Peyer's patch (tissue), 4 donors: ENCODE measurements around the gene LMAN2L.

Experiments used
- POLR2A ChIP-seq, 2 donors: fragments of 450-650 bp; IDR thresholded peaks; one replicate each; pipeline ENCODE4 v1.5.1; 2017; ENCODE audit warnings: antibody characterized with exemption in 2 of 2, mild to moderate bottlenecking in 2 of 2, moderate library complexity in 2 of 2
- TF ChIP-seq, protein P1 (sequence below), 6 experiments: fragments of 450-650 bp in 4 of 6; fragments of 200-600 bp in 2 of 6; sonication (generic) in 1 of 6; IDR thresholded peaks; one replicate each; pipeline ENCODE4 v1.5.1; 2017 to 2019; ENCODE audit warnings: antibody characterized with exemption in 6 of 6, mild to moderate bottlenecking in 3 of 6, moderate library complexity in 1 of 6

DNA sequence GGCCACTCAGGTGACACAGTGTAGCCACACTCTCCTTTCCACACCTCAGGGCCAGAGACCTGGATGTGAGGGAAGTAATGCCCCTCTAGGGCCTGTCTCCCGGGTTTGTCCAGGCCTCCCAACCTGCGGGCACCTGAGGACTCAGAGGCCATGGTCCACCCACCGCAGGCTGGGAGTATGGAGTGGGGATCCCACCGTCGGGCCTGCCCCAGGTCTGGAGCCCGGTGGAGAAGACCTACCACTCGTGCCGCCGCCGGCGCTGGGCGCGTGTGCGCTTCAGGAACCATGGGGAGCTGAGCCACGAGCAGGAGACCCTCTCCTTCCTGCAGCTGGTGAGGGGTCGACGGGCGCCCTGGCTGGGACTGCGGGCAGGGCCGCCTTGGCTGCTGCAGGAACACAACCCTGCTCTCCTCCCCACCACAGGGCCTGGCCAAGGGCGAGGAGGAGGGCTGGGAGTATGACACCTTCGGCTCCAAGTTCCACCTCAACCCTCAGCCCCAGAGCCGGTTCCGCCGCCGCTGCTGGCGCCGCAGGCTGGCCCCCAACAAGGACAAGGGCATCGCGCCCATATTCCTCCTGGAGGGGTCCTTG is 48.7 kb downstream of the LMAN2L start:
- TF ChIP-seq, protein P1, sequence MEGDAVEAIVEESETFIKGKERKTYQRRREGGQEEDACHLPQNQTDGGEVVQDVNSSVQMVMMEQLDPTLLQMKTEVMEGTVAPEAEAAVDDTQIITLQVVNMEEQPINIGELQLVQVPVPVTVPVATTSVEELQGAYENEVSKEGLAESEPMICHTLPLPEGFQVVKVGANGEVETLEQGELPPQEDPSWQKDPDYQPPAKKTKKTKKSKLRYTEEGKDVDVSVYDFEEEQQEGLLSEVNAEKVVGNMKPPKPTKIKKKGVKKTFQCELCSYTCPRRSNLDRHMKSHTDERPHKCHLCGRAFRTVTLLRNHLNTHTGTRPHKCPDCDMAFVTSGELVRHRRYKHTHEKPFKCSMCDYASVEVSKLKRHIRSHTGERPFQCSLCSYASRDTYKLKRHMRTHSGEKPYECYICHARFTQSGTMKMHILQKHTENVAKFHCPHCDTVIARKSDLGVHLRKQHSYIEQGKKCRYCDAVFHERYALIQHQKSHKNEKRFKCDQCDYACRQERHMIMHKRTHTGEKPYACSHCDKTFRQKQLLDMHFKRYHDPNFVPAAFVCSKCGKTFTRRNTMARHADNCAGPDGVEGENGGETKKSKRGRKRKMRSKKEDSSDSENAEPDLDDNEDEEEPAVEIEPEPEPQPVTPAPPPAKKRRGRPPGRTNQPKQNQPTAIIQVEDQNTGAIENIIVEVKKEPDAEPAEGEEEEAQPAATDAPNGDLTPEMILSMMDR (IDR thresholded peaks at IDR 0.05) = no peak
- no peak for TF ChIP-seq POLR2A (IDR thresholded peaks at IDR 0.05)
